Measurements from ENCODE around the gene SLC8B1.

DNA sequence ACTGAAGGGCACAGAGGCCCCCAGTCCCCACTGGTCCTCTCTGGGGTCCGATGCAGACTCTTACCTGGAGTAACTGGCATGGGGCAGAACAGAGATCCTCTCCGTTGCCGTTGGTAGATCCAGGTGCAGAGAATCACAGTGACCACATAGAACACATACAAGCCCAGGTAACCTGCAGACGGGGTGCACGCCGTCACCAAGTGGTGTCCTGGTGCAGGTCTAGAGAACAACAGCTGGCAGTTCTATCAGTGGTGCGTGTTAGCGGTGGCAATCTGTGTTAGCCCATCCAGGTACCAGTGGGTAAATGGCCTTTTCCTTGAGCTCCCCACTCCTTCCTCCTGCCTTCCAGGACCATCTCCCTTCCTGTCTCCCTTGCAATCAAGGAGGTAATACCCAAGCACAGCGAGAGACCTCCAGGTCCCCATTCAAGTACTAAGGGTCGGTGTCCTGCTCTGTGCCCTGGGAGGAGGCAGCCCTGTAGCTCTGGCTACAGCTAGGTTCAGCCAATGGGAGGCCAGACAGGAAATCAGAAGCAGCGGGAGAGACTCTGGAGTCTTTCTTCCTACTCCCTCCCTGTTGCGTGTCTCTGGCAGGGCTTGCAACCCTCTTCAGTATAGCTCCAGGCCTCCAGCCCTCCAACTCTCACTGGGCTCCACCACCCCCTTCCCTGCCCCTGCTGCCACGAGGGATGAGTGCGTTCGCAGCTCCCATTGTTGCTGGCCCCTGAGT, 15.8 kb downstream of the SLC8B1 start:
- TF ChIP-seq, protein P1, sequence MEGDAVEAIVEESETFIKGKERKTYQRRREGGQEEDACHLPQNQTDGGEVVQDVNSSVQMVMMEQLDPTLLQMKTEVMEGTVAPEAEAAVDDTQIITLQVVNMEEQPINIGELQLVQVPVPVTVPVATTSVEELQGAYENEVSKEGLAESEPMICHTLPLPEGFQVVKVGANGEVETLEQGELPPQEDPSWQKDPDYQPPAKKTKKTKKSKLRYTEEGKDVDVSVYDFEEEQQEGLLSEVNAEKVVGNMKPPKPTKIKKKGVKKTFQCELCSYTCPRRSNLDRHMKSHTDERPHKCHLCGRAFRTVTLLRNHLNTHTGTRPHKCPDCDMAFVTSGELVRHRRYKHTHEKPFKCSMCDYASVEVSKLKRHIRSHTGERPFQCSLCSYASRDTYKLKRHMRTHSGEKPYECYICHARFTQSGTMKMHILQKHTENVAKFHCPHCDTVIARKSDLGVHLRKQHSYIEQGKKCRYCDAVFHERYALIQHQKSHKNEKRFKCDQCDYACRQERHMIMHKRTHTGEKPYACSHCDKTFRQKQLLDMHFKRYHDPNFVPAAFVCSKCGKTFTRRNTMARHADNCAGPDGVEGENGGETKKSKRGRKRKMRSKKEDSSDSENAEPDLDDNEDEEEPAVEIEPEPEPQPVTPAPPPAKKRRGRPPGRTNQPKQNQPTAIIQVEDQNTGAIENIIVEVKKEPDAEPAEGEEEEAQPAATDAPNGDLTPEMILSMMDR (IDR thresholded peaks at IDR 0.05), result no peak
- TF ChIP-seq POLR2A (IDR thresholded peaks at IDR 0.05) (no peak), EP300 (IDR thresholded peaks at IDR 0.05) (no peak)
